ENCODE results near the gene ZFC3H1. TPM values are rescaled to one million over a fixed set of nuclear protein-coding genes. Genes with fewer than 3 reads are reported as not detected.

Gene ZFC3H1
- total RNA-seq, 1 donor from 2014 or later, result 38.2 TPM

- Mint-ChIP-seq H3K4me1 (ENCODE audit: unreplicated experiment) (no peaks in the 10 kb centered on the region), H3K4me3 (no peak overlapping the region), H3K27ac (no peak overlapping the region), H3K9me3 (no peaks in the 10 kb centered on the region), H3K36me3 (peaks cover 52% of the 10 kb centered on the region), H3K27me3 (no peaks in the 10 kb centered on the region)
- TF ChIP-seq CTCF (conservative IDR thresholded peaks at IDR 0.05), result no peak
- DNase-seq (ENCODE audit: extremely low spot score, unreplicated experiment), result no peak
Observed at GRCh38 chr12:71610031-71610795, 53.4 kb downstream of the ZFC3H1 start.

DNA sequence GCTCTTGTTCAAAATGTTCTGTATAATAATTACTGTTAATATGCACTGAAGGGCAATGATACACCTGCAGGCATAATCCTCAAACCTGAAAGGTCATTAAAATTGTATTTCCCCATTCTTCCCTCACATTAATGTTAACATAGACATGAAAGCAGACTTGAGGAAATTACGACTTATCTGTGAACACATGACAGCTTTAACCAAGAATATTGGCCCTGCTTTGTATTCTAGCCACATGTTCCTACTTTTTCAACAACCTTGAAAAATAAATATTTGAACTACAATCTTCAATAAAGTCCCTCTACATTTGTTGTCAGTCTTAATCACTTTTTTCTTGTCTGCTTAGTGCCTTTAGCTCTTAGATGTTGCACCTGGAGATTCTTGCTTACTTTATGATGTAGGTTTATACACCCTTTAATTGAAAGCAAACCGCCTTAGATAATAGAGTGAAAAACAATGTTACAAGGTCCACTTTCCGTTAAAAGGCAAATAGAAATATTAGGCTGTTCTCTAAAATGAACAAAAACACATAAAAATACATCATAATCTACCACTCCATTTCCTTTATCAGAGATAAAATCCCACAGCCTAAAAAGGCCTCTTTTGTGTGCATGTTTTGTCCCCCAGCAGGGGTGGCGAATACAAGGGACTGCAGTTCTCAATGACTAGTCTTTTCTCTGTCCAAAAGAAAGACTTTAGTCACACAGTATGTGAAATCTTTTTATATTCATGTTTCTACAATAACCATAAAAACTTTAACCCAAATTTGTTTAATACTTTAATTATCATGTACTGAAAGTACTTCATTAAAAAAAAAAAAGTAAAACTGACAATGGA lies 55.9 kb downstream of the ZFC3H1 start:
- TF ChIP-seq CTCF (conservative IDR thresholded peaks at IDR 0.05), result no peak
- no peak overlapping the region for H3K4me3 Mint-ChIP-seq
- H3K27ac Mint-ChIP-seq, result no peak overlapping the region
- H3K27me3 Mint-ChIP-seq, result no peaks in the 10 kb centered on the region
- no peak for DNase-seq (ENCODE audit: extremely low spot score, unreplicated experiment)
- no peaks in the 10 kb centered on the region for H3K9me3 Mint-ChIP-seq
- H3K4me1 Mint-ChIP-seq (ENCODE audit: unreplicated experiment), result no peaks in the 10 kb centered on the region
- H3K36me3 Mint-ChIP-seq, result peaks cover 44% of the 10 kb centered on the region

DNA sequence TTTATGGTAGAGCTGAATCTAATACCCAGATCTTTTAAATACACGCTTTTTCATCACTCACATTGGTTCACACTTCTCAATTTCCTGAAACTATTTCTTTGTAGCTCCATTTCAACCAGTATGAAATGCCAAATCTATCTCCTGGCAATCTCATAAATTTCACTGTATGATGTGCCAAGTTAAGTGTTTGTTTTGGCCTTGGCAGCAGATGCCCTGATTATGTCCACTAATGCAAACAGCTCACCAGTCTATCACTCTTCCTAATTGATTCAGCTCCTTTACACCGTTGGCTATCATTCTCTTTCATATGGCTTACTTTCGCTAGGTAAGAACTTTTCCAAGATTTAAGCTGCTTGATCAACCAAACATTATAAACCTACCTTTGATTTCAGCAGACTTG lies 58.6 kb downstream of the ZFC3H1 start:
- Mint-ChIP-seq H3K4me3 (no peak overlapping the region), H3K4me1 (ENCODE audit: unreplicated experiment) (no peaks in the 10 kb centered on the region), H3K9me3 (no peaks in the 10 kb centered on the region), H3K36me3 (peaks cover 32% of the 10 kb centered on the region), H3K27me3 (peaks cover 11% of the 10 kb centered on the region), H3K27ac (no peak overlapping the region)
- TF ChIP-seq CTCF (conservative IDR thresholded peaks at IDR 0.05), result no peak
- DNase-seq (ENCODE audit: extremely low spot score, unreplicated experiment), result no peak

DNA sequence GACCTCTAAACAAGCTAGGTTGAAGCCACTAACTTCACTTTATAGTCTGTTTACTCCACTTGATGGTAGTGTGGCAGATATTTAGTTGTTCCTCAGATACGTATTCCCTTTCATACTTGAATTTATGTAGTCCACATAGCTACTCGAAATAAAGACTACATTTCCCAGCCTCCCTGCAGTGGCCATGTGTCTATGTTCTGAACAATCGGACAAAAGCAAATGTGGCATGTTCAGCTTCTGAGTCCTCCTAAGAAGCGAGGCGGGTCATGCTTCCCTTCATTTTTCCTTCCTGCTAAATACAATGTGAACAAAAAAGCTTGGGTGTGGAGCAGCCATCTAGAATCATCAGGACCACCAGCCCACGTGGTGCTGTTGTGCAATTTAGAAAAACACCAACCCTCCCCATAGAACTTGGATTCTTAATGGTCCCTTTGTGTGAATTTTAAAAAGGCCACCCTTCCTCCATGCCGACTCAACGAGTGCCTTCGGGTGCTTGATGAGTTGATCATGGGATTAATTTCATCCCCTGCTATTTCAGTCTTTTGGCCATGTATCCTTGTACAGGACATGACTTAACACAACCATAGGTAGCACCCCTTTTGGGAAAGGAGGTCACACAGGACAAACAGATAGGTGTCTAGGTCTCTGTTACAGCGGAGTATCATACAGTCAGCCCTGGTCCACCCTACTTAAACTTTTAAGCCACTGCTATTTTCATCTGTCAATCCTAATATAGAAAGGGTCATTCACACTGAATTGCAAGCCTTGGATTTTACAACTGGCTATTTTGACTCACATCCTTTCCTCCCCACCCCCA lies 60.7 kb downstream of the ZFC3H1 start:
- Mint-ChIP-seq H3K4me3 (no peak overlapping the region), H3K27ac (no peak overlapping the region), H3K9me3 (no peaks in the 10 kb centered on the region), H3K36me3 (peaks cover 20% of the 10 kb centered on the region), H3K4me1 (ENCODE audit: unreplicated experiment) (no peaks in the 10 kb centered on the region), H3K27me3 (peaks cover 14% of the 10 kb centered on the region)
- DNase-seq (ENCODE audit: extremely low spot score, unreplicated experiment), result no peak
- no peak for TF ChIP-seq CTCF (conservative IDR thresholded peaks at IDR 0.05)

DNA sequence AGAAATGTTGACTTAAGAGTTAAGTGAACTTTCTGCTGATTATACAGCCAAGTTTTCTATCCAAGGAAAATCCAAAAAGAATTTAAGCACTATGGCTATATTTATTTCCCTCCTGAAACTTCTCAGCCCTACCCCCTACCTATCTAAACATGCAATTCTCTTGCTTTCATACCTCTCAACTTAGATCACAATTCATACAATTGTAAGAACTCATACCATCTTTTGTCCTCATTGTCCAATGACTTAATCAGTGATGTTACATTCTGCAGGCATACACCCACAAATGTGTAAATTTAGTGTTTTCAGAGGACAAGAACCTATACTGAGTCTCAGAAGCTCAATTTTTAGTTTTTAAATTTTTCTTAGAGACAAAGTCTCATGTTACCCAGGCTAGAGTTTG lies 62.1 kb downstream of the ZFC3H1 start:
- DNase-seq (ENCODE audit: extremely low spot score, unreplicated experiment), result no peak
- no peak overlapping the region for H3K27ac Mint-ChIP-seq
- no peaks in the 10 kb centered on the region for H3K9me3 Mint-ChIP-seq
- H3K36me3 Mint-ChIP-seq, result peaks cover 9% of the 10 kb centered on the region
- no peak for TF ChIP-seq CTCF (conservative IDR thresholded peaks at IDR 0.05)
- peaks cover 14% of the 10 kb centered on the region for H3K27me3 Mint-ChIP-seq
- H3K4me1 Mint-ChIP-seq (ENCODE audit: unreplicated experiment), result no peaks in the 10 kb centered on the region
- no peak overlapping the region for H3K4me3 Mint-ChIP-seq

Measured in type B pancreatic cell (in vitro differentiated cells).